CMK (cell line): ENCODE data around the gene OR10AD1.
"Not testable (repeated sequence)": the region's sequence is repeated elsewhere in the genome, so short reads cannot be mapped to it uniquely, and the experiment has no call there.

Experiments used
- DNase-seq: peaks from one replicate; pipeline ENCODE4 v3.0.0-alpha.2; 2010; ENCODE audit warnings: low read depth

The OR10AD1 gene

GRCh38 chr12:48203192-48203591 is at the start of gene OR10AD1:
TSS of gene OR10AD1 (minus strand) at chr12:48203292. CDS start at chr12:48203292, 0 bp downstream.
- no peak for DNase-seq

- DNase-seq = no peak
These were observed 44.3 kb upstream of the OR10AD1 start for GRCh38 chr12:48247181-48247966.

GRCh38 chr12:48237162-48237561 is 34.1 kb upstream of the OR10AD1 start:
- peak; percentile 12 for DNase-seq

- no peak for DNase-seq
These were observed 32.8 kb upstream of the OR10AD1 start for GRCh38 chr12:48235796-48236333.

- not testable (repeated sequence) for DNase-seq
These were observed 28.3 kb upstream of the OR10AD1 start for GRCh38 chr12:48231169-48231958.

GRCh38 chr12:48224533-48224932 is 21.4 kb upstream of the OR10AD1 start:
- not testable (repeated sequence) for DNase-seq

- DNase-seq = no peak
These were observed 18.6 kb upstream of the OR10AD1 start for GRCh38 chr12:48221645-48222044.

- DNase-seq = no peak
These were observed 17.6 kb upstream of the OR10AD1 start for GRCh38 chr12:48220701-48221100.

- DNase-seq = no peak
These were observed 16.5 kb upstream of the OR10AD1 start for GRCh38 chr12:48219631-48220030.

- no peak for DNase-seq
These were observed 13.7 kb upstream of the OR10AD1 start for GRCh38 chr12:48216785-48217184.

GRCh38 chr12:48209495-48209894 is 6.4 kb upstream of the OR10AD1 start:
- not testable (repeated sequence) for DNase-seq

- no peak for DNase-seq
These were observed 326 bp downstream of the OR10AD1 start for GRCh38 chr12:48202766-48203165.

- DNase-seq = no peak
These were observed 1.6 kb downstream of the OR10AD1 start for GRCh38 chr12:48201516-48201915.

GRCh38 chr12:48201091-48201490 is 2.0 kb downstream of the OR10AD1 start:
- DNase-seq = no peak

GRCh38 chr12:48199774-48200221 is 3.3 kb downstream of the OR10AD1 start:
- no peak for DNase-seq

GRCh38 chr12:48198985-48199384 is 4.1 kb downstream of the OR10AD1 start:
- no peak for DNase-seq

- no peak for DNase-seq
These were observed 4.5 kb downstream of the OR10AD1 start for GRCh38 chr12:48198672-48198971.

GRCh38 chr12:48197971-48198671 is 5.0 kb downstream of the OR10AD1 start:
- peak; percentile 83 for DNase-seq

GRCh38 chr12:48197549-48197970 is 5.5 kb downstream of the OR10AD1 start:
- DNase-seq = no peak

- no peak for DNase-seq
These were observed 8.3 kb downstream of the OR10AD1 start for GRCh38 chr12:48194799-48195201.

- DNase-seq = no peak
These were observed 9.5 kb downstream of the OR10AD1 start for GRCh38 chr12:48193623-48194022.

GRCh38 chr12:48192861-48193260 is 10.2 kb downstream of the OR10AD1 start:
- no peak for DNase-seq
